ENCODE data around the gene MTARC1. TPM values are rescaled to one million over a fixed set of nuclear protein-coding genes. Genes with fewer than 3 reads are reported as not detected.

MTARC1 gene
- total and polyA plus RNA-seq, 2 donors, result 1.8 to 3.3 TPM

DNA sequence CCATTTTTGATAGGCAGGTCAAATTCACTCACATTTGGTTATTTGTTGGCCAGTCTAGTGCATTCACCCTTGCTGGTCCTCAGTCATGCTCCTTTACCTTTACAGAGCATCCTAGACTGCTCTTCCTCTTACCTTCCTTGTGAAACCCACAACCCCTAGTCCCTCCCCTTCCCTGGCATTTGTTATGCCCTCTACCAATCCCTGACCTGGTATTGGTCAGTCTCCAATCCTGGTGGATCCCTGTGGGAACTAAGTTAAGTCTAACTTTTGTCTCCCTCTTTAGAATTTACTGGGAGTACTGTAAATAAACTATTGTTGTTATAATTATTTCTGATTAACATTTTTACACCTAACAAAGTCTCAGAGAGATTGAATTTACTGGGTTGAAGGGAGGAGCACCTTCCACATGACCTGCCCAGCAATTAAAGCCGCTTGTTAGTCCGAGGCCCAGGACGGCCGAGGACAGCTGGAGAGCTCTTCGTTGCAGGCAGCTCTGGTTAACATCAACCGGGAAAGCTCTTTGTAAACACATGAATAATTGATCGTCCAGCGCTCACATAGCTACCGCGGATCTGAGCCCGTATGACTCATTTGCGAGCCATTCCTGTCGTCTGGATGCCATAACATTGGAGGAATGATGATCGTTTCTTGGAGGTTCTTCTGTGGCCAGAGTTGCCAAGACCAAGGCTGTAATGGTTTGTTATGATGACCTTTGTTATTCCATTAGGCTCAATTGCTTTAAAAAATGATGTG, 31.9 kb downstream of the MTARC1 start:
- no peaks in the 10 kb centered on the region for H3K36me3 ChIP-seq (ENCODE audit: control insufficient read depth in 2 of 2, insufficient read depth in 2 of 2, low read length in 1 of 2)
- no peak for DNase-seq (ENCODE audit: low read depth in 6 of 9, low spot score in 9 of 9)
- H3K4me1 ChIP-seq (ENCODE audit: control insufficient read depth in 2 of 2, insufficient read depth in 2 of 2, low read length in 2 of 2), result no peaks in the 10 kb centered on the region
- H3K4me3 ChIP-seq (ENCODE audit: low read length in 2 of 2), result no peak overlapping the region
- no peak overlapping the region for H3K27ac ChIP-seq (ENCODE audit: low read depth in 1 of 2, low read length in 1 of 2)
- 93% methylated on average over 14 of the region's 14 CpGs for WGBS
- H3K9me3 ChIP-seq (ENCODE audit: control insufficient read depth in 2 of 2, insufficient read depth in 1 of 2, low read length in 1 of 2), result no peaks in the 10 kb centered on the region
- H3K27me3 ChIP-seq (ENCODE audit: control insufficient read depth in 2 of 2, insufficient read depth in 1 of 2, low read length in 1 of 2), result no peaks in the 10 kb centered on the region

DNA sequence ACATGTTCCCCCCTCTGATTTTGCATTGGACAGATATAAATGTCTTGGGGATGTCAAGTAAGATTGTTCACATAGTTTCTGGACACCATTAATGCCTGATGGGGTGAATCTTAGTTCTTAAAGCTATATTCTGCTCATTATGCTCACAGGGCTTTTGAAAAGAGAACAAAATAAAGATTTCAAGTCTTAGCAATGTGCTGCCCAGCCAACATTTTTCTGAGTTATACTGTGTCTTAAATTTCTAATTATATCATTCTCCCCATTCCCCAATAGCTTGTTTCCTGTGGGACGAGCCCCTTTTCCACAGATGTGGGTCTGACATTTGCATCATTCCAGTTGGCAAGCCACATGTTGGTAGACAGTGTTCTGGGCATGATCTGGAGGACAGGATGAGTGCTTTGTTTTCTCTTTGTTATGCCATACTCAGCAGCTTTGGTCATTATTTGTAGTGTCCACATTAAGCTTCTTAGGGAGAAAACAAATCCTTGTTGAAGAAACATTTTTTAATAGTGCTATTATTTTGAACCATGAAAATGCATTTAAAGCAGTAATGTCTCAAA, 32.8 kb downstream of the MTARC1 start:
- H3K9me3 ChIP-seq (ENCODE audit: control insufficient read depth in 2 of 2, insufficient read depth in 1 of 2, low read length in 1 of 2), result no peaks in the 10 kb centered on the region
- no peak overlapping the region for H3K4me3 ChIP-seq (ENCODE audit: low read length in 2 of 2)
- no peak overlapping the region for H3K27ac ChIP-seq (ENCODE audit: low read depth in 1 of 2, low read length in 1 of 2)
- 75% methylated on average over 1 of the region's 1 CpG for WGBS
- H3K36me3 ChIP-seq (ENCODE audit: control insufficient read depth in 2 of 2, insufficient read depth in 2 of 2, low read length in 1 of 2), result no peaks in the 10 kb centered on the region
- no peaks in the 10 kb centered on the region for H3K4me1 ChIP-seq (ENCODE audit: control insufficient read depth in 2 of 2, insufficient read depth in 2 of 2, low read length in 2 of 2)
- no peak for DNase-seq (ENCODE audit: low read depth in 6 of 9, low spot score in 9 of 9)
- no peaks in the 10 kb centered on the region for H3K27me3 ChIP-seq (ENCODE audit: control insufficient read depth in 2 of 2, insufficient read depth in 1 of 2, low read length in 1 of 2)

DNA sequence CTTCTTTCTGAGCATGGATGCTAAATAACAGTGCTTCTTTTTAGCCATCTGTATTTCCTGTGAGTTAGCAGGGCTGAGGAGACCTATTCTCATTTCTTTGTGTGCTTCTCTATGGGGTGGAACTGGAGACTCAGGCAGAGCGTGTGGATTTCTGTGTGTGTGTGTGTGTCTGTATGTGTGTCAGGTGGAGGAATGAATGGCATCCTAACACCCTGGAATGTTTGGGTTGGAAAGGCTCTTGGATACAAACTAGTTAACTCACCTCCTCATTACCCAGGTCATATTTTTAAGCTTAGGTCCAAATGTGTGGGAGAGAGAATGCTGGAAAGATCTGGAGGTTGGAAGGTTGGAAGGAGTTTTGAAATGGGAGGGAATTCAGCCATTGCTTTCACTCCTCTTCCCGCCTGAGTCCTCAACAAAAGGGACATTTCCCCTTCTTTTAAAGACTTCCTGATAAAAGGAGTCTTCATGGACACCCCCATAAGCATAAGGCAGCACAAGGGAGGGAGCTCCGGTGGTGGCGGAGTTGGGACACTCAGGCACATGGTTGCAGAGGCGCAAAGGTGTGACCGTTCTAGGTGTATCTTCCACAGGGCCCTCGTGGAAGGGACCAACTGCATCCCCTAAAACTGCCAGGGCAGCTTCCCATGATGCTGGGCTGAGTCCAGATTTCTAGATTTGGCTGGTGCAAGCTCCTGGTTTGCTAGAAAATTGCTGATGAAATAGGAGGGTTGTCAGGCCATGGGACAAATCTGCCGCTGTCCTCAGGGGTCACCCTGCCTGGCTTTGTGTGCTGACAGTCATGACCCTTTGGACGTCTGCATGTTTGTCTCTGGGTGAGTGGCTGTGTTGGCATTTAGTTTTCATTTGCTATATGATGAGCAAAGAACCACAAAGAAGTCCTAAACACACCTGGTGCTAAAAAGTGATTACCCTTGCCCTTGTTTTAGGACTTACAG, 37.6 kb downstream of the MTARC1 start:
- DNase-seq (ENCODE audit: low read depth in 6 of 9, low spot score in 9 of 9), result no peak
- Histone ChIP-seq H3K4me3 (ENCODE audit: low read length in 2 of 2) (no peak overlapping the region), H3K27ac (ENCODE audit: low read depth in 1 of 2, low read length in 1 of 2) (no peak overlapping the region), H3K36me3 (ENCODE audit: control insufficient read depth in 2 of 2, insufficient read depth in 2 of 2, low read length in 1 of 2) (no peaks in the 10 kb centered on the region), H3K4me1 (ENCODE audit: control insufficient read depth in 2 of 2, insufficient read depth in 2 of 2, low read length in 2 of 2) (no peaks in the 10 kb centered on the region), H3K9me3 (ENCODE audit: control insufficient read depth in 2 of 2, insufficient read depth in 1 of 2, low read length in 1 of 2) (no peaks in the 10 kb centered on the region), H3K27me3 (ENCODE audit: control insufficient read depth in 2 of 2, insufficient read depth in 1 of 2, low read length in 1 of 2) (no peaks in the 10 kb centered on the region)
- WGBS, result 95% methylated on average over 9 of the region's 9 CpGs

DNA sequence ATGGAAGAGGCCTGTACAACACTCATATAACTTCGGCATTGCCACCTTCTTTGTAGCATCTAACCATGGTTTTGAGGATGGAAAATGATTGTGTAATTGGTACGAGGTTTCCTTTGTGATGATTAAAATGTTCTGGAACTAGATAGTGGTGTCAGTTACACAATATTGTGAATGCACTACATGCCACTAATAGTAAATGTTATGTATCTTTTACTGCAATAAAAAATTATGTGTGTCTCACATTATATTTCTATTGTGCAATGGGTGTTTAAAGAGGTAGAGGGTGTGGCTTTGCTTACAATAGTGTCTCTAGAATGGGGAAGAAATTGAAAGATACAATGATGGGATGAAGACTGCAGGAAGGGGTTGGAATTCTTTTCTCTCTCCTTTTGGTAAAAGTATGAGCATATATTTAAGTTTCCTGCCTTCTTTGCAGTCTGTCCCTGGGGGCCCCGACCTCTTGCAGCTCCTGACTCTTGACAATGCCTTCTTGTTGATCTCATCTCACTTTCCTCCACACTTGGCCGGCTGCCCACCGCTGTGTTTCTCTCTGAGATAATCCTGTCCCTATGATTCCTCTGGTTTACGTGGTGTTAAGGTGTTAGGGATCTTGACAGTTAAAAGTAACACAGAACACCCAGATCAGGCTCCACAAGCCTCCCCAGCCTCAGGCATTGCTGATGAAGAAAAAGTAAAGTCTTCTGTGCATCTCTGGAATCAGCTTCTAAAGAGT, 39.3 kb downstream of the MTARC1 start:
- Histone ChIP-seq H3K36me3 (ENCODE audit: control insufficient read depth in 2 of 2, insufficient read depth in 2 of 2, low read length in 1 of 2) (no peaks in the 10 kb centered on the region), H3K27ac (ENCODE audit: low read depth in 1 of 2, low read length in 1 of 2) (no peak overlapping the region), H3K4me1 (ENCODE audit: control insufficient read depth in 2 of 2, insufficient read depth in 2 of 2, low read length in 2 of 2) (no peaks in the 10 kb centered on the region), H3K4me3 (ENCODE audit: low read length in 2 of 2) (no peak overlapping the region), H3K27me3 (ENCODE audit: control insufficient read depth in 2 of 2, insufficient read depth in 1 of 2, low read length in 1 of 2) (no peaks in the 10 kb centered on the region), H3K9me3 (ENCODE audit: control insufficient read depth in 2 of 2, insufficient read depth in 1 of 2, low read length in 1 of 2) (no peaks in the 10 kb centered on the region)
- 87% methylated on average over 6 of the region's 6 CpGs for WGBS
- DNase-seq (ENCODE audit: low read depth in 6 of 9, low spot score in 9 of 9), result no peak

DNA sequence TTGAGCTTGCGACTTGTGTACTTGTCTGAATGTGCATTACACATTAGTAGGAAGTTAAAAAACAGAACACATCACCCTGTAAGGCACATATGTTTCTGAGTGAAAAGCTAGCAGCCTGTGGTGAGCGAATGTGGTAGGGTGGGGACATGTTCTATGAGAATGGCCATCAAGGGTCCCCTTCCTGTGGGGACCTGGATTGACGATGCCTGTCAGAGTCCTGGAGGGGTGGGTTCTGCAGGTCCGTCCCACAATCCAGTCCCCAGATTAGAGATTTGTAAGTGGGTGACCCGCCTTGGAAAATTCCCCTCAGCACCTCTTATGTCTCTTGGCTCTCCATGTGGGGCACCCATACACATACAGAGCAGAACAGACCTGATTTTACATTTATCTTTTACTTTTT, 40.0 kb downstream of the MTARC1 start:
- DNase-seq (ENCODE audit: low read depth in 6 of 9, low spot score in 9 of 9), result no peak
- H3K4me3 ChIP-seq (ENCODE audit: low read length in 2 of 2), result no peak overlapping the region
- no peaks in the 10 kb centered on the region for H3K9me3 ChIP-seq (ENCODE audit: control insufficient read depth in 2 of 2, insufficient read depth in 1 of 2, low read length in 1 of 2)
- no peaks in the 10 kb centered on the region for H3K27me3 ChIP-seq (ENCODE audit: control insufficient read depth in 2 of 2, insufficient read depth in 1 of 2, low read length in 1 of 2)
- no peaks in the 10 kb centered on the region for H3K36me3 ChIP-seq (ENCODE audit: control insufficient read depth in 2 of 2, insufficient read depth in 2 of 2, low read length in 1 of 2)
- no peaks in the 10 kb centered on the region for H3K4me1 ChIP-seq (ENCODE audit: control insufficient read depth in 2 of 2, insufficient read depth in 2 of 2, low read length in 2 of 2)
- 96% methylated on average over 5 of the region's 5 CpGs for WGBS
- H3K27ac ChIP-seq (ENCODE audit: low read depth in 1 of 2, low read length in 1 of 2), result no peak overlapping the region

DNA sequence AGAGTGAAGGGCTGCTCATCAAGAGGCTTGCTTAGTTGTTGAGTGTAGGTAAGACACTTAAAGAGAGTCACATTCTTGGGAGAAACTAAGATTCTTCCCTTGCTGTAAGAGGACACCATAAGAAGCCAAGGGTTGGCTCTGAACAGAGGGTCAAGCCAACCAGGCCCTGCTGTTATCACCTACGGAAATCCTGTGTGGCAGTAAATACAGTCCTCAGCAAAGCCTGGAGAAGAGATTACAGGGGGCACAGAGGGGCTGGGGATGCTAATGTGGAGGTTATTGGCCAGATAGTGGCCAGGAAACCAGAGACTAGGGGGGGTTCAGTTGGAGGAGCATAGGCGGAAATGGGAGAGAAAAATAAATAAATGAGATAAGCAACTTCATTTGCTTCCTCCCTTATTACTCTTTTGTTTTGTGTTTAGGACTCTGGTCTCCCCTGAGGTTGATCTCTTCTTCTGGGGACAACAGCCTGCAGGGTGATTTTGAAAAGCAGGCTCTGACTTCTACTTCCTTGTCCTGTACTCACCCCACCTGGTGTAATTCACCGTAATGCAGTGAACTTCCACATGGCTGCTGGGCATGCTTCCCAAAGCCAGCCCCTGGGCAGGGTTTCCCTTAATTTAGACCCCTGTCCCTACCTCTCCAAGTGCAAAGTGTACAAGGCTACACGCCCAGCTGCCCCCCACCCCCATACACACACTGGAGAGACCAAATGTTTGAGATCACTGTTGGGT, 40.9 kb downstream of the MTARC1 start:
- H3K9me3 ChIP-seq (ENCODE audit: control insufficient read depth in 2 of 2, insufficient read depth in 1 of 2, low read length in 1 of 2), result no peaks in the 10 kb centered on the region
- DNase-seq (ENCODE audit: low read depth in 6 of 9, low spot score in 9 of 9), result no peak
- H3K36me3 ChIP-seq (ENCODE audit: control insufficient read depth in 2 of 2, insufficient read depth in 2 of 2, low read length in 1 of 2), result no peaks in the 10 kb centered on the region
- H3K4me3 ChIP-seq (ENCODE audit: low read length in 2 of 2), result no peak overlapping the region
- H3K27me3 ChIP-seq (ENCODE audit: control insufficient read depth in 2 of 2, insufficient read depth in 1 of 2, low read length in 1 of 2), result no peaks in the 10 kb centered on the region
- no peaks in the 10 kb centered on the region for H3K4me1 ChIP-seq (ENCODE audit: control insufficient read depth in 2 of 2, insufficient read depth in 2 of 2, low read length in 2 of 2)
- WGBS, result 88% methylated on average over 4 of the region's 4 CpGs
- H3K27ac ChIP-seq (ENCODE audit: low read depth in 1 of 2, low read length in 1 of 2), result no peak overlapping the region

DNA sequence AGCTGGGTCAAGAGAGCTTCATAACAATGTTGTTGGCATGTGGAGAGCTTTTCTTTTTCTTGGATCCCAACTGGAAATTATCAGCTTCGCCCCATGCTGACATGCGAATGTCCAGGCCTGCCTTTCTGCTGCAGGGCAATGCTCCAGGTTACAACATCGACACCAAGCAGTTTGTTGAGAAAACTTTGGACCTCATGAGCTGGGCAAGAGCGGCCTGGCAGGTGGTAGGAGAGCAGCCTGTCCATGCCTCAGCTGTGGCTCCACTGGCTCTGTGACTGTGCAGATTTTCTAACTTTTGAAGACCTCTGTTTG, 41.4 kb downstream of the MTARC1 start:
- no peaks in the 10 kb centered on the region for H3K9me3 ChIP-seq (ENCODE audit: control insufficient read depth in 2 of 2, insufficient read depth in 1 of 2, low read length in 1 of 2)
- no peaks in the 10 kb centered on the region for H3K36me3 ChIP-seq (ENCODE audit: control insufficient read depth in 2 of 2, insufficient read depth in 2 of 2, low read length in 1 of 2)
- no peaks in the 10 kb centered on the region for H3K4me1 ChIP-seq (ENCODE audit: control insufficient read depth in 2 of 2, insufficient read depth in 2 of 2, low read length in 2 of 2)
- H3K27ac ChIP-seq (ENCODE audit: low read depth in 1 of 2, low read length in 1 of 2), result no peak overlapping the region
- 92% methylated on average over 4 of the region's 4 CpGs for WGBS
- no peak overlapping the region for H3K4me3 ChIP-seq (ENCODE audit: low read length in 2 of 2)
- H3K27me3 ChIP-seq (ENCODE audit: control insufficient read depth in 2 of 2, insufficient read depth in 1 of 2, low read length in 1 of 2), result no peaks in the 10 kb centered on the region
- DNase-seq (ENCODE audit: low read depth in 6 of 9, low spot score in 9 of 9), result no peak

DNA sequence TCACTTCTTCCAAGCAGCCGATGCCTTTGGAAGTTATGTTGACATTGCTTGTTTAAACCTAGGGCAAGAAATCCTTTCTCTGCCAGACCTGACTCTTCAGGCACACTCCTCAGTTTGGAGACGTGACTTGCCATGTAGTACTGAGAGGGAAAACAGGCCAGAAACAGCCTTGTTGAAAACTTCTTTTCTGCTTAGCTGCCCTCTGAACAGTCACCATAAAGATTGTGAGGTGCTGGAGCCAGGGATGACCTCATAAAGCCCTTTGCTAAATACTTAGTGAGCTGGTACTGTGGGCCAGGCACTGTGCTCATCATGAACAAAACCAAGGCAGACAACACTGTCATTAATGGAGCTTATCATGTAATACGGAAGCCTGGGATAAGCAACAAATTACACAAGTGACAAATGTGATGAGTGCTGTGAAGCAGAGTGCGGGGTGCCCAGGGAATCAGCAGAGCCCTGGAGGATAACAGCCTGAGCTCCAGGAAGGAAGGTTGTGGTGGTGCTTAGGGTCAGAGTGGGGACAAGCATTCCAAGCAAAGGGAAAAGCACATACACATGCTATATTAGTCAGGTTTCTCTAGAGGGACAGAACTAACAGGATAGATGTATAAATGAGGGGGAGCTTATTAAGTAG, 42.4 kb downstream of the MTARC1 start:
- Histone ChIP-seq H3K27me3 (ENCODE audit: control insufficient read depth in 2 of 2, insufficient read depth in 1 of 2, low read length in 1 of 2) (no peaks in the 10 kb centered on the region), H3K4me3 (ENCODE audit: low read length in 2 of 2) (no peak overlapping the region), H3K36me3 (ENCODE audit: control insufficient read depth in 2 of 2, insufficient read depth in 2 of 2, low read length in 1 of 2) (no peaks in the 10 kb centered on the region), H3K4me1 (ENCODE audit: control insufficient read depth in 2 of 2, insufficient read depth in 2 of 2, low read length in 2 of 2) (no peaks in the 10 kb centered on the region), H3K27ac (ENCODE audit: low read depth in 1 of 2, low read length in 1 of 2) (no peak overlapping the region), H3K9me3 (ENCODE audit: control insufficient read depth in 2 of 2, insufficient read depth in 1 of 2, low read length in 1 of 2) (no peaks in the 10 kb centered on the region)
- 97% methylated on average over 4 of the region's 4 CpGs for WGBS
- no peak for DNase-seq (ENCODE audit: low read depth in 6 of 9, low spot score in 9 of 9)
